Natural killer cell treated with Interleukin-12 subunit alpha and Interleukin-12 subunit beta and Interleukin-15 and Interleukin-18, amount 100 ng/mL, for 72 hours (primary cell): ENCODE measurements around the gene DCLRE1C. TPM values are rescaled to one million over a fixed set of nuclear protein-coding genes. Genes with fewer than 3 reads are reported as not detected.

Source experiments
- ATAC-seq, 2 donors: fragments of 150-1000 bp; cut with Tn5 transposase in 1 of 2; sonication (Bioruptor Pico), chemical (Tn5 transposase) in 1 of 2; 2 replicates each; pipeline ENCODE4 v1.10.0; 2021
- DNase-seq: peaks from one replicate; pipeline ENCODE4 v3.0.0; 2022; ENCODE audit warnings: low spot score
- H3K27ac Mint-ChIP-seq, 2 donors: 1 replicate in 1 of 2; 2 replicates in 1 of 2; pipeline ENCODE4 v1.8.0; 2022; ENCODE audit warnings: mixed read lengths in 2 of 2, mild to moderate bottlenecking in 1 of 2, moderate library complexity in 1 of 2
- H3K27me3 Mint-ChIP-seq, 2 donors: 1 replicate in 1 of 2; 2 replicates in 1 of 2; pipeline ENCODE4 v1.8.0; 2022; ENCODE audit warnings: mixed read lengths in 2 of 2
- H3K36me3 Mint-ChIP-seq: one replicate; pipeline ENCODE4 v1.8.0; 2022; ENCODE audit warnings: mixed read lengths
- H3K4me1 Mint-ChIP-seq, 2 donors: 1 replicate in 1 of 2; 2 replicates in 1 of 2; pipeline ENCODE4 v1.8.0; 2022; ENCODE audit warnings: low read depth in 2 of 2, mixed read lengths in 2 of 2, mild to moderate bottlenecking in 1 of 2
- H3K4me3 Mint-ChIP-seq: one replicate; pipeline ENCODE4 v1.8.0; 2022; ENCODE audit warnings: mixed read lengths
- H3K9me3 Mint-ChIP-seq: 2 replicates; pipeline ENCODE4 v1.8.0; 2022; ENCODE audit warnings: mixed read lengths
- total RNA-seq, 2 donors: library from RNA; stranded (reverse); gene quantifications; one replicate each; pipeline ENCODE4 v1.2.3, GENCODE V29; 2022

The DCLRE1C gene
- total RNA-seq, 2 donors from 2014 or later = 24.8 to 37.3 TPM

GRCh38 chr10:14859043-14859442 lies 94.9 kb downstream of the DCLRE1C start:
- DNase-seq (no peak), ATAC-seq (no peak)
- Mint-ChIP-seq H3K9me3 (no peaks in the 10 kb centered on the region), H3K36me3 (peaks cover 6% of the 10 kb centered on the region), H3K4me1 (peaks cover 0 to 9% of the 10 kb centered on the region in 2 donors), H3K27me3 (no peaks in the 10 kb centered on the region), H3K27ac (peak overlapping the region in 1 of 2 donors; percentile 58), H3K4me3 (no peak overlapping the region)

DNA sequence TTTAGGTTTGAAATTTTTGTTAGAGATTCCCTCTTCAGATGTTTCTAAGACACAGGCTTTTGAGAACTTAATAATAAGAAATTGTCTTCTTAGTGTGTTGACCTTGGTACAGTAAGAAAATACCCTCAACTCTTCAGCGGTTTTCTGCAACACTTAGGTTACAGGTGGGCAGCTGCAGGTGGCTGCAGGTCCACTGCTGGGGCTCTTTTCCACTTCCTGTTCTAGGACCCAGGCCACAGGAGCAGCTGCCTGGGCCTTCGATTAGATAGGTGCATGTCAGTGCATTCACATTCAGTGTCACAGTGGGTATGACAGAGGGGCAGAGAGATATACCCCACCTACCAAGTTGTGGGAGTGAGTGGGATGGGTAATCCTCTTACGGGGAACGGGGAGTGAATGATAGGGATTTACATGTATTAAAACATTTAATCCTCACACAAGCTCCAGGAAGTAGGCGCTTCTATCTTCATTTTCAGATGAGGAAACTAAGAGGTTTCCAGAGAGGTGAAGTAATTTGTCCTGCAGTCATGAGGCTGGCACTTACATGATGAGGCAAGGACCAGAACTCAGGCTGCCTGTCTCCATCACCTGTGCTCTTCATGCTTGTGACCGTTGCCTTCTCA lies 95.4 kb downstream of the DCLRE1C start:
- Mint-ChIP-seq H3K36me3 (peaks cover 6% of the 10 kb centered on the region), H3K4me3 (no peak overlapping the region), H3K27ac (peak overlapping the region in 1 of 2 donors; percentile 58), H3K4me1 (peaks cover 0 to 6% of the 10 kb centered on the region in 2 donors), H3K9me3 (no peaks in the 10 kb centered on the region), H3K27me3 (no peaks in the 10 kb centered on the region)
- ATAC-seq = no peak
- DNase-seq = no peak

- H3K27ac Mint-ChIP-seq = no peak overlapping the region
- H3K36me3 Mint-ChIP-seq = peaks cover 18% of the 10 kb centered on the region
- H3K4me1 Mint-ChIP-seq = no peaks in the 10 kb centered on the region
- no peak overlapping the region for H3K4me3 Mint-ChIP-seq
- DNase-seq (no peak), ATAC-seq (no peak)
- no peaks in the 10 kb centered on the region for H3K27me3 Mint-ChIP-seq
- no peaks in the 10 kb centered on the region for H3K9me3 Mint-ChIP-seq
These were observed 98.4 kb downstream of the DCLRE1C start for GRCh38 chr10:14855453-14855852.

GRCh38 chr10:14852236-14852635 lies 101.7 kb downstream of the DCLRE1C start:
- Mint-ChIP-seq H3K27ac (no peak overlapping the region), H3K4me1 (no peaks in the 10 kb centered on the region), H3K9me3 (no peaks in the 10 kb centered on the region), H3K27me3 (no peaks in the 10 kb centered on the region), H3K4me3 (no peak overlapping the region), H3K36me3 (peaks cover 23% of the 10 kb centered on the region)
- DNase-seq = no peak
- no peak for ATAC-seq

Other genes with a start within 250 kb of the DCLRE1C start
- 100 to 1,000 TPM; 226 to 255 TPM for gene FAM107B, start 179.2 kb downstream of the DCLRE1C start, total RNA-seq
- 1 to 10 TPM in 1 of 2 donors, under 1 TPM in 1; 0.48 to 1.0 TPM for gene CDNF, start 116.1 kb downstream of the DCLRE1C start, total RNA-seq
- gene HSPA14, start 115.8 kb downstream of the DCLRE1C start, total RNA-seq = 10 to 100 TPM; 30.3 to 32.4 TPM
- 10 to 100 TPM; 25.4 to 30.3 TPM for gene MSANTD7, start 115.8 kb downstream of the DCLRE1C start, total RNA-seq
- 10 to 100 TPM; 20.4 to 40.5 TPM for gene SUV39H2, start 75.2 kb downstream of the DCLRE1C start, total RNA-seq
- gene MEIG1, start 5.3 kb upstream of the DCLRE1C start, total RNA-seq = not detected
- gene OLAH, start 89.8 kb upstream of the DCLRE1C start, total RNA-seq = 1 to 10 TPM in 1 of 2 donors, under 1 TPM in 1; 0.89 to 1.2 TPM
- under 1 TPM; 0.90 to 0.98 TPM for gene ACBD7, start 134.7 kb upstream of the DCLRE1C start, total RNA-seq
- gene RPP38, start 143.3 kb upstream of the DCLRE1C start, total RNA-seq = 10 to 100 TPM; 13.4 to 21.4 TPM
- gene NMT2, start 214.6 kb upstream of the DCLRE1C start, total RNA-seq = 1 to 10 TPM; 3.4 to 8.6 TPM